Measurements from ENCODE around the gene CNGA1. TPM values are rescaled to one million over a fixed set of nuclear protein-coding genes. Genes with fewer than 3 reads are reported as not detected.
A peak's percentile ranks its signal among the peaks of the same experiment; 100 is the strongest.
"Not testable (repeated sequence)": the region's sequence is repeated elsewhere in the genome, so short reads cannot be mapped to it uniquely, and the experiment has no call there.

The CNGA1 gene
- total and polyA plus RNA-seq, 4 donors, result 3.9 to 41.3 (median 17.1) TPM

GRCh38 chr4:47923261-47923608 lies 93.2 kb downstream of the CNGA1 start:
- H3K36me3 ChIP-seq (ENCODE audit: control insufficient read depth in 4 of 4, insufficient read depth in 3 of 4, low read depth in 1 of 4, low read length in 3 of 4); H3K27ac ChIP-seq (ENCODE audit: low read depth in 1 of 2, low read length in 2 of 2); H3K4me3 ChIP-seq (ENCODE audit: low read depth in 1 of 3, low read length in 3 of 3); H3K9ac ChIP-seq (ENCODE audit: low read depth in 1 of 2, low read length in 2 of 2); H3K4me1 ChIP-seq (ENCODE audit: control insufficient read depth in 4 of 4, insufficient read depth in 4 of 4, low read length in 3 of 4); DNase-seq (ENCODE audit: low spot score); H3K27me3 ChIP-seq (ENCODE audit: control insufficient read depth in 4 of 4, insufficient read depth in 4 of 4, low read length in 3 of 4); H3K9me3 ChIP-seq (ENCODE audit: control insufficient read depth in 4 of 4, low read length in 3 of 4): not testable (repeated sequence)
- 75% methylated on average over 8 of the region's 8 CpGs for WGBS

- not testable (repeated sequence) for H3K4me1 ChIP-seq (ENCODE audit: control insufficient read depth in 4 of 4, insufficient read depth in 4 of 4, low read length in 3 of 4); H3K9ac ChIP-seq (ENCODE audit: low read depth in 1 of 2, low read length in 2 of 2); H3K4me3 ChIP-seq (ENCODE audit: low read depth in 1 of 3, low read length in 3 of 3); DNase-seq (ENCODE audit: low spot score); H3K9me3 ChIP-seq (ENCODE audit: control insufficient read depth in 4 of 4, low read length in 3 of 4); H3K27me3 ChIP-seq (ENCODE audit: control insufficient read depth in 4 of 4, insufficient read depth in 4 of 4, low read length in 3 of 4); H3K27ac ChIP-seq (ENCODE audit: low read depth in 1 of 2, low read length in 2 of 2); H3K36me3 ChIP-seq (ENCODE audit: control insufficient read depth in 4 of 4, insufficient read depth in 3 of 4, low read depth in 1 of 4, low read length in 3 of 4)
- WGBS, result 80% methylated on average over 17 of the region's 17 CpGs
Measured at GRCh38 chr4:47922436-47923260, 93.8 kb downstream of the CNGA1 start.

- not testable (repeated sequence) for H3K27ac ChIP-seq (ENCODE audit: low read depth in 1 of 2, low read length in 2 of 2); H3K4me3 ChIP-seq (ENCODE audit: low read depth in 1 of 3, low read length in 3 of 3); H3K36me3 ChIP-seq (ENCODE audit: control insufficient read depth in 4 of 4, insufficient read depth in 3 of 4, low read depth in 1 of 4, low read length in 3 of 4); H3K27me3 ChIP-seq (ENCODE audit: control insufficient read depth in 4 of 4, insufficient read depth in 4 of 4, low read length in 3 of 4); H3K9ac ChIP-seq (ENCODE audit: low read depth in 1 of 2, low read length in 2 of 2); DNase-seq (ENCODE audit: low spot score); H3K9me3 ChIP-seq (ENCODE audit: control insufficient read depth in 4 of 4, low read length in 3 of 4)
- 98% methylated on average over 1 of the region's 1 CpG for WGBS
- peaks cover 0 to 17% (median 5%) of the 10 kb centered on the region in 4 donors for H3K4me1 ChIP-seq (ENCODE audit: control insufficient read depth in 4 of 4, insufficient read depth in 4 of 4, low read length in 3 of 4)
Measured at GRCh38 chr4:47917163-47917562, 99.3 kb downstream of the CNGA1 start.

- Histone ChIP-seq H3K4me3 (ENCODE audit: low read depth in 1 of 3, low read length in 3 of 3) (no peak overlapping the region), H3K4me1 (ENCODE audit: control insufficient read depth in 4 of 4, insufficient read depth in 4 of 4, low read length in 3 of 4) (peaks cover 0 to 17% (median 5%) of the 10 kb centered on the region in 4 donors), H3K27me3 (ENCODE audit: control insufficient read depth in 4 of 4, insufficient read depth in 4 of 4, low read length in 3 of 4) (no peaks in the 10 kb centered on the region), H3K9ac (ENCODE audit: low read depth in 1 of 2, low read length in 2 of 2) (peak overlapping the region in 1 of 2 donors; percentile 61), H3K9me3 (ENCODE audit: control insufficient read depth in 4 of 4, low read length in 3 of 4) (no peaks in the 10 kb centered on the region), H3K36me3 (ENCODE audit: control insufficient read depth in 4 of 4, insufficient read depth in 3 of 4, low read depth in 1 of 4, low read length in 3 of 4) (peaks cover 0 to 5% (median 2%) of the 10 kb centered on the region in 4 donors), H3K27ac (ENCODE audit: low read depth in 1 of 2, low read length in 2 of 2) (no peak overlapping the region)
- DNase-seq (ENCODE audit: low spot score), result no peak
- 43% methylated on average over 3 of the region's 3 CpGs for WGBS
- TF ChIP-seq SP1 (IDR thresholded peaks at IDR 0.05), result no peak
- TF ChIP-seq MAX (IDR thresholded peaks at IDR 0.05), result no peak
- no peak for TF ChIP-seq NR2F2 (IDR thresholded peaks at IDR 0.05)
- TF ChIP-seq ATF3 (IDR thresholded peaks at IDR 0.05), result no peak
- no peak for TF ChIP-seq CTCF (IDR thresholded peaks at IDR 0.05; ENCODE audit: low read depth, low read length, missing input control)
- no peak for TF ChIP-seq GABPA (IDR thresholded peaks at IDR 0.05 in 1 of 2, conservative IDR thresholded peaks at IDR 0.05 in 1 of 2)
- no peak for TF ChIP-seq YY1 (IDR thresholded peaks at IDR 0.05)
- no peak for TF ChIP-seq REST (IDR thresholded peaks at IDR 0.05)
- no peak for TF ChIP-seq HNF4G (IDR thresholded peaks at IDR 0.05)
- TF ChIP-seq EGR1 (IDR thresholded peaks at IDR 0.05; ENCODE audit: low read depth in 2 of 2), result no peak
- TF ChIP-seq FOXA1 (IDR thresholded peaks at IDR 0.05), result no peak
- no peak for TF ChIP-seq RXRA (IDR thresholded peaks at IDR 0.05)
- no peak for TF ChIP-seq JUND (IDR thresholded peaks at IDR 0.05)
- TF ChIP-seq FOXA2 (IDR thresholded peaks at IDR 0.05), result no peak
- TF ChIP-seq RAD21 (IDR thresholded peaks at IDR 0.05), result no peak
- TF ChIP-seq HNF4A (conservative IDR thresholded peaks at IDR 0.05), result no peak
- no peak for TF ChIP-seq TAF1 (conservative IDR thresholded peaks at IDR 0.05)
Measured at GRCh38 chr4:47915378-47915777, 101.1 kb downstream of the CNGA1 start.

Measured in liver (tissue), 9 donors.